Peyer's patch (tissue), 4 donors: ENCODE measurements around the gene PEX5.

Source experiments
- POLR2A ChIP-seq, 2 donors: fragments of 450-650 bp; IDR thresholded peaks; one replicate each; pipeline ENCODE4 v1.5.1; 2017; ENCODE audit warnings: antibody characterized with exemption in 2 of 2, mild to moderate bottlenecking in 2 of 2, moderate library complexity in 2 of 2
- TF ChIP-seq, protein P1 (sequence below), 6 experiments: fragments of 450-650 bp in 4 of 6; fragments of 200-600 bp in 2 of 6; sonication (generic) in 1 of 6; IDR thresholded peaks; one replicate each; pipeline ENCODE4 v1.5.1; 2017 to 2019; ENCODE audit warnings: antibody characterized with exemption in 6 of 6, mild to moderate bottlenecking in 3 of 6, moderate library complexity in 1 of 6

DNA sequence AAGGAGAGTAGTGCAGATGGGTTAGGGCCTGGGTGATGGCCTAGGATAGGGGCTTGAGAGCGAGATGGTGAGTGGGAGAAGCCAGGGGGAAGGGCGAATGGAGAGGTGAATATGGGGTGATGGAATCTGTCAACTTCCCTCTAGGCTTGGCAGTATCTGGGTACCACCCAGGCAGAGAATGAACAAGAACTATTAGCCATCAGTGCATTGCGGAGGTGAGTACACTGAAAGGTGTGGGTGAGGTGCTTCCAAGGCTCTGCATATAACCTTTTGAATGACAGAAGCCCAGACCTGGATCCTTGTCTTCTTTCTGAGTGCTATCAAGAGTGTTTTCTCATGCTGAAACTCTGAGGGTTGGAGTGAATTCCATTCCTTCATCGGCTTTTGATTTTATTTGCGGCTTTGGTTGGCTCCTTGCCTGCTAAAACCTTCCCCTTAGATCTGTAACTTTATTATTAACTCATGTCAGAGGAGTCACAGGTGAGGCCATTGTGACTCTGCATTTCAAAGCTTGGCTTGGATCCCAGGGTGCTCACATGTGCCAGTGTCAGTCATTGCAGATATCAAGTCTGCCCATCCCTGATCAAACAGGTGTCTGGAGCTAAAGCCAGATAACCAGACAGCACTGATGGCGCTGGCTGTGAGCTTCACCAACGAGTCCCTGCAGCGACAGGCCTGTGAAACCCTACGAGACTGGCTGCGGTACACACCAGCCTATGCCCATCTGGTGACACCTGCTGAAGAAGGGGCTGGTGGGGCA is 18.6 kb downstream of the PEX5 start:
- TF ChIP-seq, protein P1, sequence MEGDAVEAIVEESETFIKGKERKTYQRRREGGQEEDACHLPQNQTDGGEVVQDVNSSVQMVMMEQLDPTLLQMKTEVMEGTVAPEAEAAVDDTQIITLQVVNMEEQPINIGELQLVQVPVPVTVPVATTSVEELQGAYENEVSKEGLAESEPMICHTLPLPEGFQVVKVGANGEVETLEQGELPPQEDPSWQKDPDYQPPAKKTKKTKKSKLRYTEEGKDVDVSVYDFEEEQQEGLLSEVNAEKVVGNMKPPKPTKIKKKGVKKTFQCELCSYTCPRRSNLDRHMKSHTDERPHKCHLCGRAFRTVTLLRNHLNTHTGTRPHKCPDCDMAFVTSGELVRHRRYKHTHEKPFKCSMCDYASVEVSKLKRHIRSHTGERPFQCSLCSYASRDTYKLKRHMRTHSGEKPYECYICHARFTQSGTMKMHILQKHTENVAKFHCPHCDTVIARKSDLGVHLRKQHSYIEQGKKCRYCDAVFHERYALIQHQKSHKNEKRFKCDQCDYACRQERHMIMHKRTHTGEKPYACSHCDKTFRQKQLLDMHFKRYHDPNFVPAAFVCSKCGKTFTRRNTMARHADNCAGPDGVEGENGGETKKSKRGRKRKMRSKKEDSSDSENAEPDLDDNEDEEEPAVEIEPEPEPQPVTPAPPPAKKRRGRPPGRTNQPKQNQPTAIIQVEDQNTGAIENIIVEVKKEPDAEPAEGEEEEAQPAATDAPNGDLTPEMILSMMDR (IDR thresholded peaks at IDR 0.05), result no peak
- TF ChIP-seq POLR2A (IDR thresholded peaks at IDR 0.05), result no peak
